GM12864 (cell line): ENCODE data around the gene C1QTNF1.

ENCODE experiments used
- DNase-seq: peaks from one replicate; pipeline ENCODE4 v3.0.0-alpha.2; 2011; ENCODE audit warnings: low read depth
- H3K4me3 ChIP-seq: 2 replicates; pipeline ENCODE4 v1.5.1; 2011; ENCODE audit warnings: mild to moderate bottlenecking, low read depth, low read length, control low read depth
- CTCF ChIP-seq: IDR thresholded peaks from 2 replicates; pipeline ENCODE4 v1.5.1; 2011; ENCODE audit warnings: low read depth, mild to moderate bottlenecking, moderate library complexity, low read length, control low read depth, inconsistent platforms; ENCODE audit errors: missing control alignments

C1QTNF1 gene

GRCh38 chr17:79095345-79096055 lies 71.5 kb downstream of the C1QTNF1 start:
- no peak overlapping the region for H3K4me3 ChIP-seq
- no peak for TF ChIP-seq CTCF
- DNase-seq = no peak

GRCh38 chr17:79096477-79096876 lies 72.5 kb downstream of the C1QTNF1 start:
- no peak overlapping the region for H3K4me3 ChIP-seq
- no peak for TF ChIP-seq CTCF
- no peak for DNase-seq

- no peak for DNase-seq
- H3K4me3 ChIP-seq = no peak overlapping the region
- no peak for TF ChIP-seq CTCF
These were observed 73.5 kb downstream of the C1QTNF1 start for GRCh38 chr17:79097226-79098055.

- no peak overlapping the region for H3K4me3 ChIP-seq
- no peak for TF ChIP-seq CTCF
- DNase-seq = no peak
These were observed 74.4 kb downstream of the C1QTNF1 start for GRCh38 chr17:79098282-79098867.
